HuH-7.5 (cell line): ENCODE results near the gene ACTN1.

Experiments
- DNase-seq: peaks from one replicate; pipeline ENCODE4 v3.0.0; 2011; ENCODE audit warnings: low spot score

The ACTN1 gene

GRCh38 chr14:68969278-68970033 lies 9.6 kb downstream of the ACTN1 start:
- DNase-seq, result no peak

- DNase-seq, result no peak
These were observed 10.4 kb downstream of the ACTN1 start for GRCh38 chr14:68968721-68969120.

- DNase-seq, result no peak
These were observed 11.1 kb downstream of the ACTN1 start for GRCh38 chr14:68968051-68968450.

- DNase-seq, result no peak
These were observed 11.6 kb downstream of the ACTN1 start for GRCh38 chr14:68967459-68967940.

- DNase-seq, result no peak
These were observed 12.2 kb downstream of the ACTN1 start for GRCh38 chr14:68966872-68967301.

GRCh38 chr14:68965261-68965761 lies 13.8 kb downstream of the ACTN1 start:
- DNase-seq, result peak; percentile 29

GRCh38 chr14:68964300-68965093 lies 14.6 kb downstream of the ACTN1 start:
- DNase-seq, result peak; percentile 47

GRCh38 chr14:68962681-68963080 lies 16.4 kb downstream of the ACTN1 start:
- DNase-seq, result no peak

GRCh38 chr14:68961781-68962584 lies 17.1 kb downstream of the ACTN1 start:
- DNase-seq, result no peak

- no peak for DNase-seq
These were observed 17.7 kb downstream of the ACTN1 start for GRCh38 chr14:68961361-68961760.

- DNase-seq, result no peak
These were observed 19.0 kb downstream of the ACTN1 start for GRCh38 chr14:68960123-68960522.

- no peak for DNase-seq
These were observed 20.1 kb downstream of the ACTN1 start for GRCh38 chr14:68959035-68959434.

GRCh38 chr14:68958553-68958952 lies 20.5 kb downstream of the ACTN1 start:
- DNase-seq, result no peak

- DNase-seq, result no peak
These were observed 21.3 kb downstream of the ACTN1 start for GRCh38 chr14:68957775-68958174.

GRCh38 chr14:68956724-68957123 lies 22.4 kb downstream of the ACTN1 start:
- no peak for DNase-seq

- no peak for DNase-seq
These were observed 23.3 kb downstream of the ACTN1 start for GRCh38 chr14:68955851-68956179.

- DNase-seq, result no peak
These were observed 23.8 kb downstream of the ACTN1 start for GRCh38 chr14:68955164-68955850.

GRCh38 chr14:68953196-68953555 lies 25.9 kb downstream of the ACTN1 start:
- DNase-seq, result no peak

- no peak for DNase-seq
These were observed 26.4 kb downstream of the ACTN1 start for GRCh38 chr14:68952531-68953195.

GRCh38 chr14:68951800-68952530 lies 27.1 kb downstream of the ACTN1 start:
- DNase-seq, result no peak
